ENCODE measurements around the gene GPRC6A. TPM values are rescaled to one million over a fixed set of nuclear protein-coding genes. Genes with fewer than 3 reads are reported as not detected.
A peak's percentile ranks its signal among the peaks of the same experiment; 100 is the strongest.

GPRC6A gene
- total and polyA plus RNA-seq, 10 donors: not detected

DNA sequence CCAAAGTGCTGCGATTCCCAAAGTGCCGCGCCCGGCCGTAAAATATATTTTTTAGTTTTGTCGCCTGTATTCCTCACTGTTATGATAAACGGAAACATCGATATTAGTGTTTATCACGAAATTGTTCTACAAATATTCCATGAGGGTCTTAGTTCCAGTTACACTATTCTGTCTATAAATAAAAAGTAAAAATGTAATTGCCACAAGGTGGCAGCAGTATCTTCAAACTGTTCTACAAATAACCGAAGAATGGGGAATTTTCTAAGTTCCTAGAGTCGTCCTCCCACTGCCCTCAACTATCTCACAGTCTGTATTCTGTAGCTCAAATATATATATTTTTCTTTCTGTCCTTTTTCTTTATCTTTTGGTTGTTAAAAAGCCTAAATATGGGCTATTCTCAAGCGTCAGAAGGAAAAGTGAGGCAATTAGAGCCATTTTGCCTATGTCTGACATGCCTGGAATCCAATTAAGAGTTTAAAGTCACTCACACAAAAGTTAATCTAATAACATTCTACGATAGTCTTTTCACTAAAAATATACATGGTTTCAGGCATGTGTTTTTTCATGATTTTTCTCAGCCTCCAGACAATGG is 49.2 kb downstream of the GPRC6A start:
- Histone ChIP-seq H3K27ac (no peak overlapping the region), H3K36me3 (no peaks in the 10 kb centered on the region), H3K4me1 (no peaks in the 10 kb centered on the region), H3K4me3 (no peak overlapping the region), H3K9me3 (no peaks in the 10 kb centered on the region), H3K27me3 (replicated peaks in 1 of 7) (peaks cover 0 to 40% (median 0%) of the 10 kb centered on the region in 7 donors)
- no peak for TF ChIP-seq POLR2A (IDR thresholded peaks at IDR 0.05)
- TF ChIP-seq POLR2AphosphoS5 (IDR thresholded peaks at IDR 0.05): no peak
- TF ChIP-seq, protein P1, sequence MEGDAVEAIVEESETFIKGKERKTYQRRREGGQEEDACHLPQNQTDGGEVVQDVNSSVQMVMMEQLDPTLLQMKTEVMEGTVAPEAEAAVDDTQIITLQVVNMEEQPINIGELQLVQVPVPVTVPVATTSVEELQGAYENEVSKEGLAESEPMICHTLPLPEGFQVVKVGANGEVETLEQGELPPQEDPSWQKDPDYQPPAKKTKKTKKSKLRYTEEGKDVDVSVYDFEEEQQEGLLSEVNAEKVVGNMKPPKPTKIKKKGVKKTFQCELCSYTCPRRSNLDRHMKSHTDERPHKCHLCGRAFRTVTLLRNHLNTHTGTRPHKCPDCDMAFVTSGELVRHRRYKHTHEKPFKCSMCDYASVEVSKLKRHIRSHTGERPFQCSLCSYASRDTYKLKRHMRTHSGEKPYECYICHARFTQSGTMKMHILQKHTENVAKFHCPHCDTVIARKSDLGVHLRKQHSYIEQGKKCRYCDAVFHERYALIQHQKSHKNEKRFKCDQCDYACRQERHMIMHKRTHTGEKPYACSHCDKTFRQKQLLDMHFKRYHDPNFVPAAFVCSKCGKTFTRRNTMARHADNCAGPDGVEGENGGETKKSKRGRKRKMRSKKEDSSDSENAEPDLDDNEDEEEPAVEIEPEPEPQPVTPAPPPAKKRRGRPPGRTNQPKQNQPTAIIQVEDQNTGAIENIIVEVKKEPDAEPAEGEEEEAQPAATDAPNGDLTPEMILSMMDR (IDR thresholded peaks at IDR 0.05 in 8 of 11, conservative IDR thresholded peaks at IDR 0.05 in 3 of 11): peak in 5 of 11 experiments; percentile 19 to 39 (median 23)
- WGBS, 5 donors: 30 to 41% (median 39%) methylated on average over 13 of the region's 13 CpGs
- intact Hi-C loops (cut with DNase I; ENCODE audit: low total_unique reads): no loop called here
- DNase-seq: no peak

GRCh38 chr6:116773886-116774285 is 55.0 kb downstream of the GPRC6A start:
- TF ChIP-seq, protein P1 (IDR thresholded peaks at IDR 0.05 in 8 of 11, conservative IDR thresholded peaks at IDR 0.05 in 3 of 11): no peak
- no peak for TF ChIP-seq POLR2AphosphoS5 (IDR thresholded peaks at IDR 0.05)
- TF ChIP-seq POLR2A (IDR thresholded peaks at IDR 0.05): no peak
- H3K27ac ChIP-seq: no peak overlapping the region
- intact Hi-C loops (cut with DNase I; ENCODE audit: low total_unique reads): no loop called here
- no peak for DNase-seq
- H3K9me3 ChIP-seq: no peaks in the 10 kb centered on the region
- H3K4me3 ChIP-seq: no peak overlapping the region
- no peaks in the 10 kb centered on the region for H3K36me3 ChIP-seq
- no peaks in the 10 kb centered on the region for H3K4me1 ChIP-seq
- H3K27me3 ChIP-seq (replicated peaks in 1 of 7): peaks cover 0 to 13% (median 0%) of the 10 kb centered on the region in 7 donors
- whole genome bisulfite sequencing, 5 donors: 79 to 91% (median 84%) methylated on average over 1 of the region's 1 CpG

GRCh38 chr6:116772450-116772849 is 56.4 kb downstream of the GPRC6A start:
- Histone ChIP-seq H3K4me3 (no peak overlapping the region), H3K9me3 (no peaks in the 10 kb centered on the region), H3K27me3 (replicated peaks in 1 of 7) (peaks cover 0 to 11% (median 3%) of the 10 kb centered on the region in 7 donors), H3K36me3 (no peaks in the 10 kb centered on the region), H3K27ac (no peak overlapping the region), H3K4me1 (no peaks in the 10 kb centered on the region)
- TF ChIP-seq POLR2AphosphoS5 (IDR thresholded peaks at IDR 0.05): no peak
- WGBS, 5 donors: 64 to 91% (median 70%) methylated on average over 1 of the region's 1 CpG
- intact Hi-C loops (cut with DNase I; ENCODE audit: low total_unique reads): no loop called here
- no peak for DNase-seq

DNA sequence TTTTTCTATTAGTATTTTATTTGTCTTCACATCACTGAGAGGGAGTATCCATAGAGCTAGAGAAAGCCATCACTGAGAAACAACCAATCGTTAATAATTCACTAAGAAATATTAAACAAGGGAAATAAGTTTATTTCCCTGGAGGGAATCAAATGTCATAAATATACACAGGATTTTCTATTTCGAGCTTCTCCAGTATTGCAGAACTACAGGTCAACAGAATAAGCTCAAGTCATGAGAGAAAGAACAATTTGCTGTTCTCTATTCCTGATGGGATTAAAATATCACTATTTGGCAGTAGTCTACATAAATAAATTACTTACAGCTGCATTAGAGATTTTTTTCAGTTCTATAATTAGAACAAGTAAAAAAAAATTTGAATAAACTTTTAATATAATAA is 61.2 kb downstream of the GPRC6A start:
- DNase-seq: no peak
- intact Hi-C loops (cut with DNase I; ENCODE audit: low total_unique reads): no loop called here
- Histone ChIP-seq H3K27ac (no peak overlapping the region), H3K36me3 (no peaks in the 10 kb centered on the region), H3K27me3 (replicated peaks in 1 of 7) (peaks cover 0 to 56% (median 37%) of the 10 kb centered on the region in 7 donors), H3K4me1 (peaks cover 11 to 18% (median 15%) of the 10 kb centered on the region in 6 donors), H3K4me3 (no peak overlapping the region), H3K9me3 (no peaks in the 10 kb centered on the region)
- TF ChIP-seq POLR2AphosphoS5 (IDR thresholded peaks at IDR 0.05) (no peak), POLR2A (IDR thresholded peaks at IDR 0.05) (no peak)
- TF ChIP-seq, protein P1 (IDR thresholded peaks at IDR 0.05 in 8 of 11, conservative IDR thresholded peaks at IDR 0.05 in 3 of 11): no peak
- WGBS, 5 donors: 73 to 83% (median 81%) methylated on average over 2 of the region's 2 CpGs

All from spleen (tissue), 11 donors.